GM11168 (cell line): ENCODE data around the gene TAF10.

Source experiments
- in situ Hi-C: fragments of 300-500 bp; cut with MboI; formaldehyde crosslinking; loops from one replicate; pipeline ENCODE4 v1.12.0; 2022; ENCODE audit warnings: low sequenced_read_pairs; ENCODE audit not compliant: unreplicated experiment

TAF10 gene

DNA sequence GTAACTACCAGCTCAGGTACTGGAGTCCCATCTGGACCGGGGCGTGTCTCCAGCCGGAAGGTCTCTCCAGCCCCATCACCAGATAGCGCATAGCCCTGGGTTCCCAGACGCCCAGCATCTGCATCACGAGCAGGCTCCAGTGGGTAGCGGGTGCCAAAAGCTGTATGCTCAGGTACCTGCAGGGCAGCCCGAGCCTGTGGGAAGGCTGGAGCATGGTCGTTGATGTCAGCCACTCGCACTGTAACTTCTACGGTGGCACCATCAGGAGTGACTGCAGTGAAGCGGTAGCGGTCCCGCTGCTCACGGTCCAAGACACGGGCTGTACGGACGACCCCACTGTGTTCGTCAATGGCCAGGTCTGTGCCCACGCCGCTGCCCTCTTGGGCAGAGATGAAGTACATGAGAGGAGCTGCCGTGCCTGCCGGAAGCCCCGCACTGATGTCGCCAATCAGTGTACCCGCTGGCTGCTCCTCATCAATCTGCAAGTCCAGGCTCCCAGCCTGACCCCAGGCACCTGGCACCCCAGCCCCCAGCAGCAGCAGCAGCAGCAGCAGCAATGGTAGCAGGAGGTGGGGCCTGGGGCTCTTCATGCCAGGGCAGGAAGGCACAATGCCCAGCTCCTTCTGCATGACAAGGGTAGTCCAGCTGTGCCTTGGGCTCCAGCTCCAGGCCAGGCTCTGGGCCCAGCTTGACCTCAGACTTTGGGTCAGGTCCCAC, 29.1 kb upstream of the TAF10 start:
- in situ Hi-C loops: no loop called here

DNA sequence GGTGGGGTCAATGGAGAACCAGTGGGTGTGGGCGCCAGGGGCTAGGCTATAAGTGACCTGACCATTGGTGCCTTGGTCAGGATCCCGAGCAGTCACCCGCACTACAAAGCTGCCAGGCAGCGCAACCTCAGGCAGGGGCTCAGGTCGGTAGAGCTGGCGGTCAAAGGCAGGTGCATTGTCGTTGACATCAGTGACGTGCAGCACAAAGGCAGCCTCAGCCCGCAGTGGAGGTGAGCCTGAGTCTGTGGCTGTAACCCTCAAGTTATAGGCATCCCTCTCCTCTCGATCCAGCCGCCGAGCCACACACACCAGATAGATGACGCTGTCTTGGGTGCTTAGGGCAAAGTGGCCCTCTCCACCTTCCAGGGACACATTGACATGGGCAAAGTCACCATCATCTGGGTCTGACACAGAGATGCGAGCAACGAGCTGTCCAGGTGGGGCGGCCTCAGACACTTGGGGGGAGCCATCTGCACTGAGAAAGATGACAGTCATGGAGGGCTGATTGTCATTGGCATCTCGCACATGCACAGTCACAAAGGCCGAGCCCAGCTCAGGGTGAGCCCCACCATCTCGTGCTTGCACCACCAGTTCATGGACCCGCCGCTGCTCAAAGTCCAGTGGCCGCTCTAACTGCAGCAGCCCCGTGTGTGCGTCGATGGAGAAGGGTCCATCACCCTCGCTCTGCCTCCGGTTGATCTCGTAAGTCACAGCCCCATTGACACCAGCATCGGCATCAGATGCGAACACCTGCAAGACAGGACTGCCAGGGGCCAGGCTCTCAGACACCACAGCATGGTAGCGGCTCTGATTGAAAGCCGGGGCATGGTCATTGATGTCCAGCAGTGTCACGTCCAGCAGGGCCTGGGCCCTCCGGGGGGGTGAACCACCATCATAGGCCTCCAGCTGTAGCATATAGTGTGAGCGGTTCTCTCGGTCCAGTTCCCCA, 28.3 kb upstream of the TAF10 start:
- in situ Hi-C loops: no loop called here

GRCh38 chr11:6638429-6638828, 26.4 kb upstream of the TAF10 start:
- in situ Hi-C loops: no loop called here

- in situ Hi-C loops: no loop called here
These were observed 25.9 kb upstream of the TAF10 start for GRCh38 chr11:6637871-6638270.

DNA sequence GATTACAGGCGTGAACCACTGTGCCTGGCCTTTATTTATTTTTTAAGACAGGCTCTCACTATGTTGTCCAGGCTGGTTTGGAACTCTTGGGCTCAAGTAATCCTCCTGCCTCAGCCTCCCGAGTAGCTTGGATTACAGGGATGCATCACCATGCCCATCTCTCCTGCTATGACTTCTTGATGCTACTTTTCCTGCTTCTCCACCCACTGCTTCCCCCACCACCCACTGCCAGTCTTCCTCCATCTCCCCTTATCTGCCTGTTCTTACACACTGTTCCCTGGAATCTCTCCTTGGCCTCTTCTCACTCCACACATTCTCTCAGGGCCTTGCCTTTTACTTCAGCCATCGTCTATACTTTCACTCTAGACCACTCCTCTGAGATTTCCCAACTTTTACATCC, 24.5 kb upstream of the TAF10 start:
- in situ Hi-C loops: no loop called here

DNA sequence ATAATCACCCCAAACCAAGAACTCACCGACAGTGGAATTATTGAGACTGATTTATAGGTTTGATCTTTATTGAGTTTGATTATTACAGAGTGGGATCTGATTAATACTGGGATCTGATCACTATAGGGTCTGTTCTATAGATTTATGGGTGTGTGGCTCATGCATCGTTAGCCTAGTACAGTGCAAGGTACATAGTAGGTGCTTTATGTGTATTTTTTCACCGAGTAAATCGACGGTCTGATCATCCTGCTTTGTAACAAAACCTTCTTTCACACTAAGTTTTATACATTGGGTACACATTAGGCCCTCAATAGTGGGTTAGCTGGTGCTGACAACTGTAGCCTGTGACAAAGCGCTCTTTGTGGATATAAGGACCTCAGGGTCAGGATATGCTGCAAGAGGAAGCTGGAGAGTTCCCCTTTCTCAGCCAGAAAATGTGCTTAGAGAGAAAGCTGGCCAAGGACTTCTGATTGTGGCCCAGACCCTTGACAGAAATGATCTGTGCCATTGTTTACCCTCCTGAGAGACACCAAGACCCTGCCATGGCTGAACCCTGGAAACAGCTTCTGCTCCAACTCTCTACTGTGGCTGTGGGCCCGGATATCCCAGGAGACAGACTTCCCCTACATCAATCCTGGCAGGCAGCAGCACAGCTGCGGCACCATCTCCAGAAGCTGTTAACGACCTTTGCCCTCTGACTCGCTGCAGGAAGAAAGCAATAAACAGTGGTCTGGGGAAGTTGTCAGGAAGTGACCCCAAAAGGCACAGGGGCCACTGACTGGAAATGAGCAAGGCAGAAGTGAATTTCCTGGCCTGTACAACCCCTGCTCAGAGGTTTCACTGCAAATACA, 23.3 kb upstream of the TAF10 start:
- in situ Hi-C loops: no loop called here

DNA sequence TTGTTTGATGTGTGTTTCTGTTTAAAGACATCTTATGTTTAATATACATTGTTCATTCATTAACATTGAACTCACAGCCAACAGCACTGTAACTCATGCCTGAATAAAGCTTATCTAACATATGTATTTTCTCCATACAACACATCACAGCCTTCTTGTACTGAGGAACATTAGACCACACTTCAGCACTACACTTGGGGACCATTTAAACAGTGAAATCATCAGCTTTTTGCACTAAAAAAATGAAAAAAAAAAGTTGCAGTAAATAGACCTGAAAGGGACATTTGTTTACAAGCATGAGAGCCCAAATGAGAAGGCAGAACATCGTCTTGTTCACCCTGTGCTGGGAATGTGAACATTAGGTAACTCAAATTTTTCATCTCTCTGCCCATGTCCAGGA, 22.5 kb upstream of the TAF10 start:
- in situ Hi-C loops: no loop called here

DNA sequence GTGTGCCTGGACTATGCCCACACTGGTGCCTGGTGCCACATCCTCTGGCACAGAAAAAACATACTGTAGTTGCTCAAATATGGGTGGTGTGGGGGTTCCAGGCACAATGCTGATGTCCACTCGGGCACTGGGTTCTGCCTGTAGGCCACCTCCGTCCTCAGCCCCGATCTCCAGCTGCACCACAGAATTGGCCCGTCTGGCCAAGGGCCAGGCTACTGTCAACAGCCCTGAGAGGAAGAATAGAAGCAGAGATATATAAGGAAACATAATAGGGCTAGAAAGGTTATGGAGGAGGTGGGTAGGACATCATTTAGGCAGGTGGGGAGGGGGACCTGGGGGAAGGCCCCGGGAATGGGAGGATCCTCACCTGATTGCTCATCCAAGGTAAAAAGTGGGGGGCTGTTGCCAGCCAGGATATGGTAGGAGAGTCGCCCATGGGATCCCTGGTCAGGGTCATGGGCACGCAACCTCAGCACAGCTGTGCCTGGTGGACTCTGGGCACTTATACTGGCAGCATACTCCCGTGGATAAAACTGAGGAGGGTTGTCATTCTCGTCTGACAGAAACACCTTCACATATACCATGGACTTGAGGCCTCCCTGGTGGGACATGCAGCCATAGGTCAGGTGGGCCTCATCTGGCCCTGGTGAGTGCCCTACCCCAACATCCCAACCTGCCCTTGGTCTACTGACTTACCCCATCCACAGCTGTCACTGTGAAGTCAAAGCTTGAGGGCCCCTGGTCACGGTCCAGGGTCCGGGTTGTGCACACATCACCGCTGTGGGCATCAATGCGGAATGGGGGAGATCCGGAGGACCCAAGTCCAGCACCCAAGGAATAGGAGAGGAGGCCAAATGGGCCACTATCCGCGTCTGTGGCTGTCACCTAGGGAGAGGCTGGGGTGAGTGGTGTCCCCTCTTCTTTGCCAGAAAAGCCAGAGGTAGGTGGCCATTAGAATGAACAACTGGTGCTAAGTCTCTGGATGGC, 21.7 kb upstream of the TAF10 start:
- in situ Hi-C loops: no loop called here

- in situ Hi-C loops: no loop called here
These were observed 20.4 kb upstream of the TAF10 start for GRCh38 chr11:6632116-6633073.

- in situ Hi-C loops: no loop called here
These were observed 19.4 kb upstream of the TAF10 start for GRCh38 chr11:6631361-6631890.

DNA sequence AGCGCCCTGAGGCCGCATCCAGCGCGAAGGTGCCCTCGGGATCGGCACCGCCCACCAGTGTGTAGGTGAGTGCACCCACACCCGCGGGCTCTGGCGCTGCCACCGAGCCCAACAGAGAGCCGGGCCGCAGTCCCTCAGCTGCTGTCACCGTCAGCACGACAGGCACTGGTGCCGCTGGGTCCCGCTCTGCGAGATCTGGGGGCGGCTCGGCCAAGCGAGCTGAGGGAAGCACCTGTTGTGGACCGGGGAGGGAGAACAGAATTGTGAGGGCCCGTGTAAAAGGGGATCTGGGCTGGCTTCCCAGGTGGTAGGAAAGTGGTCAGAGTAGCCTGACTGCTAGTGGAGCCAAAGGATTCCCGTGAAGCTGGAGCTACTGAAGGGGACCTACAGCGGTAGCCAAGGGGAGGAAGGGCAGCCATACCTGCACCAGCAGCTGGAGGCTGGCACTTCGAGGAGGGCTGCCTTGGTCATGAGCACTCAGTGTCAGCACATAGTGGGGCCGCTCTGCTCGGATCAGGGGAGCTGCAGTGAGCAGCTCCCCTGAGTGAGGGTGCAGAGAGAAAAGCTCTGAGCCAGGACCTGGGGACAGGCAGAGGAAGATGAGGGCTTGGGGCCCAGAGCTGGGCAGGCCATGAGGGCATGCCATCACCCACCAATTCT, 18.7 kb upstream of the TAF10 start:
- in situ Hi-C loops: no loop called here

DNA sequence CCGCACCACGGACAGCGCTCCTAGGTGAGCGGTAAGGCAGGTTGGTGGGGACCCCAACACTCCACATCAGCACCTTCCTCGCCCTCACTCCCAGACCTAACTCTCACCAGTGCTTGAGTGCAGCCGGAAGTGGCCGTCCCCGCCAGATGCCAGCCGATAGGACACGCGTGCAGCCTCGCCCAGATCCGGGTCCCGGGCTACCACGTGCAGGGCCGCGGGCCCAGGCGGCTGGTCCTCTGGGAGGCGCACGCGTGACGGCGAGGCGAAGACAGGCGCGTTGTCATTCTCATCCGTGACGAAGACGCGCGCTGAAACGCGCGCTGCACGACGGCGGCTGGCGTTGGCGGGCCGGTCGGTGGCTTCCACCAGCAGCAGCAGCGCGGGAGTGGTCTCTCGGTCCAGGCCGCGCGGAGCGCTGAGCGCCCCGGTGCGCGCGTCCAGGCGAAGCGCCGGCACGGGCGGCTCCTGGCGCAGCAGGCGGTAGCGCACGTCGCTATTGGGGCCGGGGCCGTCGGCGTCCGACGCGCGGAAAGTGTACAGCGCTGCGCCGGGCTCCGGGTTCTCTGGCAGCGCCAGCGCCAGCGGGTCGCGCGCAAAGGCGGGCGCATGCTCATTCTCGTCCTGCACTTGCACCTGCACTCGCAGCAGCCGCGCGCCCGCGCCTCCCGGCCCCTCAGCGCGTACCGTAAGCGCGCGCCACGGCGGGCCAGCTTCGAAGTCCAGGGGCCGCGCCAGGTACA, 18.0 kb upstream of the TAF10 start:
- in situ Hi-C loops: no loop called here

GRCh38 chr11:6629573-6629891, 17.5 kb upstream of the TAF10 start:
- in situ Hi-C loops: no loop called here

- in situ Hi-C loops: no loop called here
These were observed 16.5 kb upstream of the TAF10 start for GRCh38 chr11:6628526-6628925.

GRCh38 chr11:6627762-6628241, 15.8 kb upstream of the TAF10 start:
- in situ Hi-C loops: no loop called here

DNA sequence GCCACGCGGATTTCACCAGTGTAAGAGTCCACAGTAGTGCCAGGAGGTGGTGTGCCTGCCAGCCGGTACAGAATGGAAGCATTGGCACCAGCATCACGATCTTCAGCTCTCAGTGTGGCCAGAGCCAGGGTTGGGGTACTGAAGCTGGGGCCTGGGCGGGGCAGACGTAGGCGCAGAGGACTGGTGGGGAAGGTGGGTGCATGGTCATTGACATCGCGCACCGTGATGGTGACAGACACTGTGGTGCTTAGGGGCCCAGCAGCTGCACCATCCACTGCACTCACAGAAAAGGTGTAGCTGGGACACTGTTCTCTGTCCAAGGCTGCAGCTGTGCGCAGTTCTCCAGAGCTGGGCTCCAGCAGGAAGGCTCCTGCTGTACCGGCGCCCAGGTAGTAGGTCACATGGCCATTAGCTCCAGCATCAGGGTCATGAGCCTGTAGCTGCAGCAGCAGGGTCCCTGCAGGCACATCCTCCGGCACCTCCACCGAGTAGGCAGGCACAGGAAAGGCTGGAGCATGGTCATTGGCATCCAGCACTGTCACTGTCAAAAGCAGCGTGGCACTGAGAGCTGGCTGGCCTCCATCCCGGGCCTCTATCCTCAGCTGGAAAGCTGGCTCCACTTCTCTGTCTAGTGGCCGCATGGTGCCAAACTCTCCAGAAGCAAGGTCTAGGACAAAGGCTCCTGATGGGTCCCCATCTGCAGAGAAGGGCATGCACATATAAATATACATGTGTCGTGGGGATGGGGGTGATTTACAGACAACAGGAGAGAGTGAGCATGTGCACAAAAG, 15.2 kb upstream of the TAF10 start:
- in situ Hi-C loops: no loop called here
